ENCODE results near the gene BLM.

BLM gene

GRCh38 chr15:90742087-90742486 lies 24.9 kb downstream of the BLM start:
- peak in 1 of 2 experiments; percentile 7 for DNase-seq

- no peak for DNase-seq
Observed at GRCh38 chr15:90743407-90743806, 26.3 kb downstream of the BLM start.

GRCh38 chr15:90744759-90745402 lies 27.7 kb downstream of the BLM start:
- no peak for DNase-seq

- DNase-seq: no peak
Observed at GRCh38 chr15:90749754-90750153, 32.6 kb downstream of the BLM start.

- DNase-seq: no peak
Observed at GRCh38 chr15:90750186-90750585, 33.0 kb downstream of the BLM start.

- no peak for DNase-seq
Observed at GRCh38 chr15:90751300-90751825, 34.2 kb downstream of the BLM start.

- DNase-seq: no peak
Observed at GRCh38 chr15:90756916-90757315, 39.8 kb downstream of the BLM start.

- DNase-seq: no peak
Observed at GRCh38 chr15:90757461-90757860, 40.3 kb downstream of the BLM start.

- no peak for DNase-seq
Observed at GRCh38 chr15:90760661-90761232, 43.6 kb downstream of the BLM start.

- no peak for DNase-seq
Observed at GRCh38 chr15:90761629-90762028, 44.5 kb downstream of the BLM start.

GRCh38 chr15:90762109-90762508 lies 45.0 kb downstream of the BLM start:
- DNase-seq: peak; percentile 64 to 76

GRCh38 chr15:90763366-90764099 lies 46.4 kb downstream of the BLM start:
- no peak for DNase-seq

- DNase-seq: no peak
Observed at GRCh38 chr15:90765531-90765930, 48.4 kb downstream of the BLM start.

- no peak for DNase-seq
Observed at GRCh38 chr15:90765966-90766365, 48.8 kb downstream of the BLM start.

GRCh38 chr15:90769375-90769774 lies 52.2 kb downstream of the BLM start:
- DNase-seq: no peak

GRCh38 chr15:90773485-90773884 lies 56.3 kb downstream of the BLM start:
- DNase-seq: no peak

- no peak for DNase-seq
Observed at GRCh38 chr15:90774731-90775514, 57.8 kb downstream of the BLM start.

- DNase-seq: peak; percentile 81 to 83
Observed at GRCh38 chr15:90780916-90781315, 63.8 kb downstream of the BLM start.

GRCh38 chr15:90782442-90782841 lies 65.3 kb downstream of the BLM start:
- DNase-seq: no peak

- no peak for DNase-seq
Observed at GRCh38 chr15:90787881-90788280, 70.7 kb downstream of the BLM start.

GRCh38 chr15:90789462-90789861 lies 72.3 kb downstream of the BLM start:
- no peak for DNase-seq

- DNase-seq: no peak
Observed at GRCh38 chr15:90790057-90790456, 72.9 kb downstream of the BLM start.

GRCh38 chr15:90790561-90790960 lies 73.4 kb downstream of the BLM start:
- DNase-seq: no peak

Measured in Kasumi-1 (cell line).